ENCODE measurements around the gene DPPA5.
"Not testable (repeated sequence)": the region's sequence is repeated elsewhere in the genome, so short reads cannot be mapped to it uniquely, and the experiment has no call there.

The DPPA5 gene

DNA sequence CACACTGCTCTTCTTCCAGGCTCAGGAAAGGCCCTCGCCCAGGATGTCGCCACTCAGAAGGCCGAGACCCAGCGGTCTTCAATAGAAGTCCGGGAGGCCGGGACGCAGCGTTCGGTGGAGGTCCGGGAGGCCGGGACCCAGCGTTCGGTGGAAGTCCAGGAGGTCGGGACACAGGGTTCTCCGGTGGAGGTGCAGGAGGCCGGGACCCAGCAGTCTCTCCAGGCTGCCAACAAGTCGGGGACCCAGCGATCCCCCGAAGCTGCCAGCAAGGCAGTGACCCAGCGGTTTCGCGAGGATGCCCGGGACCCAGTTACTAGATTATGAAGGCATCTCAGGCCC, 9.4 kb upstream of the DPPA5 start:
- DNase-seq: no peak

DNA sequence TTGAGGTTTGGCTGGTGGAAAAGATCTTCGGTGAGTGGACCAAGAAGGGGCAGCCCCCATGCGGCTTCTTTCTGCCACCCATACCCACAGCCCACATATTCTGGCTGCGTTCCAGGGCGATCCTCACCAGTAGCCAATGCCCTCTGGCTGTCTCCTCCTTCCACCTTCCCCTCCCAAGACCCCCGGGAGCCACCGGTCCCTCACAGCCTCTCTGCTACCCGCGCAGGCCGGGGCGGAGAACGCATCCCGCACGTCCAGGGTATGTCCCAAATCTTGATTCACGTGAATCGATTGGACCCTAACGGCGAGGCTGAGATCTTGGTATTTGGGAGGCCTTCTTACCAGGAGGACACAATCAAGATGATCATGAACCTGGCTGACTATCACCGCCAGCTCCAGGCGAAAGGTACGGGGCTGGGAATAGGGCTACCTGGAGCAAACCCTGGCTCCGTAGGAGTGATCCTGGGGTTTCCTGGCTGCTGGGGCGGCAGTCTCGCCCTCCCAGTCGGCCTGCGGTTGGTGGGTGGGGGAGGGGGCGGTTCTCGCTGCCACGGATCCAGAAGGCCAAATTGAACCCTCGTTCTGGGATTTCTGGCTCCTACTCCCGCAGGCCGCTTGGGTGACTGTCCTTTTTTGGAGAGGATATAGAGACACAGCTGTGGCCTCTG, 8.9 kb upstream of the DPPA5 start:
- no peak for DNase-seq

DNA sequence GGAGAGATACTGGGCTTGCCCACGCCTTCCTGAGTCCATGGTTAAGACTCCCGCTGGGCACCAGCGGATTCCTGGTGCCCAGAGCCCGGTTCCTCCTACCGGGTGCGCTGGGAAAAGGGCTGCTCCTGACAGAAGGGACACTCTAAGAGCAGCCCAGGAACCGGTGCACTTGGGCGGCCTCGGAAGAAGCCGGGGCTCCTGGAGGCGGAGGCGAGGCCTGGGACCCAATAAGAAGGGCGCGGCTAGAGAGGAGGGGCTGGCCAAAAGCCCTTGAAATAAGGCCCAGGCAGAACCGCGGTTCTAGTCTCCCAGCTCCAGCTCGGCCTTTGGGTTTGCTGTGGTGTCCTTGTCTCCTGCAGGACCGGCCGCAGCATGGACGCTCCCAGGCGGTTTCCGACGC, 8.3 kb upstream of the DPPA5 start, which contains the start of gene KHDC3L:
KHDC3L (plus strand) TSS at position 301 of the 400 bp plus-strand sequence; CDS start at position 373, 72 bp downstream.
- DNase-seq: no peak

DNA sequence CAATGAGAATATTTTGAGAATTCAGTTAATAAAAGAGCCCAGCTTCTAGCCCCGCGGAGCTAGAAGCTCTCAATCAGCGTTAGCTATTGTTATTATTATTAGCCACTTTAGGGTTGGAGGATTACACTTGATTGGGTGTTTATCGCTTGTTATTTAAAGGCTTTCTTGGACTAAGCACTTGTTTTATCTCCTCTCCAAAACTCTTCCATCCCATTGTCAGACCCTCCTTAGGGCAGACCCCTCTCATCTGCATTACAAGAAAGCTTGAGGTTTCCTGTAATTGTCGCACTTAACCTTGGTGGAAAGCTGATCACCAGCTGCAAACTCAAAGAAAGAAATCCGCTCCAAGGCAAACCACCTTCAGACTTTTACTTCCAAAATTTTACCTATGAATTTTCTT, 4.8 kb downstream of the DPPA5 start:
- DNase-seq: no peak

DNA sequence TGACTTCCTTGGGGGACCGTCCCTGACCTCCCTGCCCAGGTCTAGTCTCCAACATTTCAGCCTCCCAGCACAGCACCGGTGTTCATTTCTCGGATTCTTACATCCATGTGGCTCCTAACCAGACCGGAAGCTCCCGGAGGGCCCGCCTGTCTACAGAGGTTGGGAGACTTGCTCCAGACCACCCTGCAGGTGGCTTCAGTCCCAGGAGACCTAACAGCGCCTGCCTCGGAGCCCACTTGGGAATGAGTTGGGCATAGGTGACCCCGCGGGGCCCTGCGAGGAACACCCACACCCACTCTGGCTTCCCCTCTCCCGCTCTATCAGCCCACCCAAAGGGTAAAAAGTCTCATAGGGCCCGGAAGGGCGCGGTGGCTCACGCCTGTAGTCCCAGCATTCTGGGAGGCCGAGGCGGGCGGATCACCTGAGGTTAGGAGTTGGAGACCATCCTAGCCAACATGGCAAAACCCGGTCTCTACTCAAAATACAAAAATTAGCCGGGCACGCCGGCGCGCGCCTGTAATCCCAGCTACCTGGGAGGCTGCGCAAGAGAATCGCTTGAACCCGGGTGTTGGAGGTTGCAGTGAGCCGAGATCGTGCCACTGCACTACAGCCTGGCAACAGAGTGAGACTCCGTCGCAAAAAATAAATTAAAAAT, 5.4 kb downstream of the DPPA5 start:
- DNase-seq: no peak

DNA sequence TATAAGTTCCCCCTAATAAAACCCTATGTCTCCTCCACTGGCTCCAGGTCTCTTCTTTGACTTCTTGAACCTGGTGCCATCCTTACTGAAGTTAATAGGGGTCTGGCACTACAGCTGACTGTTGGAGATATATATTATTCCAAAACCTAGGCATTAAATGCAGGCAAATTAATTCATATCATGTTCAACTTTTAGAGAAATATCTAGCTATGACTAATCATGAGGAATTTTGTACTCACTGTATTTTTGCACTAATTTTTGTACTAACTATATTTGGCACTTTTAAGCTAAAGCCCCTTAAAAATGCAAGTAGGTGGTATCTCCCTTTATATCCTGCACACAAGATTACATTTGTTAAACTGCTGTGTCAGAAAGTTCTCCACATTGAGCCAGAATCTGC, 10.9 kb downstream of the DPPA5 start:
- DNase-seq: no peak

DNA sequence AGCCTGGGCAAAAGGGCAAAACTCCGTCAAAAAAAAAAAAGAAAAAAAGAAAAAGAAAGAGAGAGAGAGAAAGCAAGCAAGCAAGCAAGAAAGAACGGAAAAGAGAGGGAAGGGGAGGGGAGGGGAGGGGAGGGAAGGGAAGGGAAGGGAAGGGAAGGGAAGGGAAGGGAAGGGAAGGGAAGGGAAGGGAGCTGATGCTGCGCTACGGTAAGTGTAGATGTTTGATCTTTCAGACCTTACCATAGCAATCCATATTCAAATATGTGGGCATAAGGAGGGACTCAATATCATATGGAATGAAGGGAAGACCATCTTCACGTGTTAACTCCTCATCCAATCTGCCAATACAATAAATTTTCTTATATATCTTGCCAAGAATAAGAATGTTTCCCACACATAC, 11.9 kb downstream of the DPPA5 start:
- no peak for DNase-seq

DNA sequence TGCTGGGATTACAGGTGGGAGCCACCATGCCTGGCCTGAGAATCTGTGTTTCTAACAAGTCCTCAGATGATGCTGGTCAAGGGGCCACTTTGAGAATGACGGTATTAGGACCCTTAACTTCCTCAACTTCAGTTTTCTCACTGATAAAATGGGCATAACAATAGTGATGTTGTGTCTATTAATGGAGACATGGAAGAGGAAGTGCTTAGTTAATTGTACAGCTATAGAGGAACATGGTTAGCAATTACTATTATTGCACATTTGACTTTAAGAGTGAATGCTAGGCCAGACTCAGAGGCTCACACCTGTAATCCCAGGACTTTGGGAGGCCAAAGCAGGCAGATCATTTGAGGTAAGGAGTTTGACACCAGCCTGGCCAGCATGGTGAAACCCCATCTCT, 12.7 kb downstream of the DPPA5 start:
- no peak for DNase-seq

DNA sequence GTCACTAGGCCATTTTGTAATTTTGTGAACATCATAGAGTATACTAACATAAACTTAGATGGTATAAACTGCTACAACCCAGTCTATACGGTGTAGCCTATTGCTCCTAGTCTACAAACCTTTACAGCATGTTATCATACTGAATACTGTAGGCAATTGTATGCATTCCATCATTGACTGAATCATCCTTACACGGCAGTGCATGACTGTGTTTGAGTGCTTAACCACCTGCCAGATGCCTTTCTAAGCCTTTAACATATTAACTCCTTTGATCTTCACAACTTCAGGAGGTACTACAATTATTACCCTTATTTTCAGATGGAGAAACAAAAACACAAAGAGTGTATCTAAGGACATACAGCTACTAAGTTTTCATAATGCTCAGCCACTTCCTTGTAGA, 14.0 kb downstream of the DPPA5 start:
- no peak for DNase-seq

DNA sequence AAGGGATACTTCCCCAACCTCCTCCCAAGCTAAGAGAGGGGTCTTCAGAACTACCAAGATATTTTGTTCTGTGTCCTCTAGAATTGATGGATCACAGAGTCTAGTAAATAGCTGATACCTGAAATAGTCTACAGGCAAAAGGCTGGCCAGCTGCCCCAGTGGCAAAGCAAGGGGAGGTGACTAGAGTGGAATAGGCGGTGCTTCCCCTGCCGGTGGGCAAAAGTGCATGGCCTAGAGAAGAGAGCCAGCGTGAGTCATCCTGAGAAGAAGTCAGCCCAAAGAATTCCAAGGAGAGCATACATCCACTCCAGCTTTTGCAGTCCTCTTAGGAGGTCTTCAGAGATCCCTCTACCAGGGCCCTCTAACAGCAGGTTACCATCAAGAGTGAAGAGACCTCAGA, 14.7 kb downstream of the DPPA5 start:
- DNase-seq: no peak

DNA sequence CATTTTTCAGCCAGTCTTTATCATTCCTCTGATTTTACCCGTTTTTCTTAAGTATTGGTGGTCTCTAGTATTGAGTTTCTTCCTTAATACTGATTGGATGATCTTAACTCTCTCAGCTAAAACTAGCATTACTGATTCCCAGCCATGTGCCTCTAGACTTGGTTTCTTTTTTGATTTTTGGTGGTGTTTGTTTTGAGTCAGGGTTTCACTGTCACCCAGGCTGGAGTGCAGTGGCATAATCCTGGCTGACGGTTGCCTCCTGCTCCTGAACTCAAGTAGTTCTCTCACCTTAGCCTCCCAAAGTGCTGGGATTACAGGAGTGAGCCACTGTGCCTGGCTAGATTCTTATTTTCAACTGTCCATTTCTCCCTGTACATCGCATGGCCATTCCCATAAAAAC, 24.9 kb downstream of the DPPA5 start:
- DNase-seq: no peak

DNA sequence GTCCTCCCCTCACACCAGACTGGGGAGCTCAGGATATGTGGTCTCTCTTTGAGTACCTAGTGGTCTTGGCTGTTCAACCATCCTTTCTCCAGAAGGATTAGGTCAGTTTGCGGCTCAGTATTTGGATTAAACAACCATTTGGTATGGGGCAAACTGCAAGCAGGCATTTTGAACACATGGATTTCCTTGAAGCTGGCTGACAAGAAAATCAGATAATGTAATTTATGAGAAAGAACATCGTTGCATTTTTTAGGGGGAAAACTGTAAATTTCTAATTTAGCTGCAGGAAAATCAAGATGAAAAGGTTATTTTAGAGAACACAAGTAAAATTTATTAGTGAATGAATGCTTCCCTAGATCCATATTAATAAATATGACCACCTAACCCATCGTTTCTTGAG, 25.3 kb downstream of the DPPA5 start:
- no peak for DNase-seq

DNA sequence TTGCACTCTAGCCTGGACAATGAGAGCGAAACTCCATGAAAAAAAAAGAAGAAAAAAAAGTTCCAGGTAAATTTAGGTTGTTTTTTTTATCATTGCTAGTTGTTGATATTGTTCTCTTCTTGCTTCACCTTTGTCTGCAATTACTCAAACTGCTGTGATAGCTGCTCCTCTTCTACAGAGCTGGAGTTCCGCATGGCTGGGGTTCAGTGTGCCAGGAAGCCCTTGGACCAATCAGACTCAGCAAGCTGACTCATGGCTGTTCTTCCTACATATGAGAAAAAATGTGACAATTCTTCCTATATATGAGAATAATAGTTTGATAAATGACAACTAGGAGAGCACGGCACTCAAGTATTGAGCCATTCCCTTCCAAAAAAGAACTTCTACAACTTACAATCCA, 28.4 kb downstream of the DPPA5 start:
- DNase-seq: no peak

DNA sequence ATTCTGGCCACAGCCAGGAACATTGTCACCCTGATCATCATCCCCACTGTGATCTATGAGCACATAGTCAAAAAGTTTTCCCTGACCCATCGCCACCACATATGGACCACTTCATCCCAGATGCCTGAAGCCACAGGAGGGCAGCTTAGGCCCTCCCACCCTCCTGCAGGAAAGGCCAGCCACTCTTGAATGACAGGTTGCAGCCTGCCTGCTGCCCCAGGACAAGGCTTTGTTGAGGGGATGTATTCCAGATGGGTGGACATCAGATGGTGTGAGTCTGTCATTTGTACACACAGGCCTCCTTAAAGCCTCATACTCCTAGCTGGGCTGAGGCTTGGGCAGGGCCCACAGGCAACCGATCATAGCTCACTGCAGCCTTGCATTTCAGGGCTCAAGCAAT, 30.8 kb downstream of the DPPA5 start:
- no peak for DNase-seq

DNA sequence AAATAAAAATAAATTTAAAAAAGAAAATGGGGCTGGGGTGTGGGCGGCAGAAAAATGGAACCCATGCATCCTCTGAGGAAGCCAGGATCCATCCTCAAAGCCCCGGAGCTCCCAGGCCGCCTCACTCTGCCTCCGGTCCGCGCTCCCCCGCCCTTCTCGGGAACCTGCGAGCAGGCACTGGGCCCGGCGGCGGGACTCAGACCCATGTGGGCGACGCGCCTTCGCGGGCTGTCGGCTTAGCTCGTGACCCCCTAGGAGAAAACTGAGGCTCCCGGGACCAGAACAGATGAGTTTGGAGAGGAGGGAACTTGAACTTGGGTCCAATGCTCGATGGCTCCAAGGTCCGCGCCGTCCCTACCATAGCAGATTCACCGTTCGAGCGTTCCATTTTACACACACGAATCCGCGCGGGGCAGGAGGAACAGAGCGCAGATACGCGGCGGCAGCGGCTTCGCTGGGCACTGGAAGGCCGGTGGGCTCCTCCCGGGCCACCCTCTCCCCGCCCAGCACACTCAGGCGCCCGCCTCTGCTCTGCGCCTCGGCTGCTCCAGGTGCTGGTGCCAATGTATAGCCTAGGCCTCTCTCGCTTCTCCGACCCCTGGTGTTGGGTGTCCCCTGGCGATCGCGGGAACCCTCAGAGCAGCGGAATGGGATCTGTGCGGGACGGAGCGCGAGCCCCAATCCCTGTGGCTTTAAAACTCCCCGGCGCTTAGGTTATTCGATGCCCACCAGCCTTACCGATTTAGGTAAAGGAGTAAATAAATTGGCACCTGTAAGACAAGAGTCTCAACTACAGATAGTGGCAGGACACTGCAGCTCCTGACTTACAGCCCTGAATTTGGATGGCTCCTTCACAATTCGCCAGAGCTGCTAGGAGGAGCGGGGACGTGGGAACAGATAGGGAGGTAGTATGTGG, 39.2 kb downstream of the DPPA5 start:
- no peak for DNase-seq

DNA sequence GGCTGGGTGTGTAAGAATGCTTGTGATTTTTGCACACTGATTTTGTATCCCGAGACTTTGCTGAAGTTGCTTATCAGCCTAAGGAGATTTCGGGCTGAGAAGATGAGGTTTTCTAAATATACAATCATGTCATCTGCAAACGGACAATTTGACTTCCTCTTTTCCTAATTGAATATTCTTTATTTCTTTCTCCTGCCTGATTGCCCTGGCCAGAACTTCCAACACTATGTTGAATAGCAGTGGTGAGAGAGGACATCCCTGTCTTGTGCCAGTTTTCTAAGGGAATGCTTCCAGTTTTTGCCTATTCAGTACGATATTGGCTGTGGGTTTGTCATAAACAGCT, 43.6 kb downstream of the DPPA5 start:
- not testable (repeated sequence) for DNase-seq

DNA sequence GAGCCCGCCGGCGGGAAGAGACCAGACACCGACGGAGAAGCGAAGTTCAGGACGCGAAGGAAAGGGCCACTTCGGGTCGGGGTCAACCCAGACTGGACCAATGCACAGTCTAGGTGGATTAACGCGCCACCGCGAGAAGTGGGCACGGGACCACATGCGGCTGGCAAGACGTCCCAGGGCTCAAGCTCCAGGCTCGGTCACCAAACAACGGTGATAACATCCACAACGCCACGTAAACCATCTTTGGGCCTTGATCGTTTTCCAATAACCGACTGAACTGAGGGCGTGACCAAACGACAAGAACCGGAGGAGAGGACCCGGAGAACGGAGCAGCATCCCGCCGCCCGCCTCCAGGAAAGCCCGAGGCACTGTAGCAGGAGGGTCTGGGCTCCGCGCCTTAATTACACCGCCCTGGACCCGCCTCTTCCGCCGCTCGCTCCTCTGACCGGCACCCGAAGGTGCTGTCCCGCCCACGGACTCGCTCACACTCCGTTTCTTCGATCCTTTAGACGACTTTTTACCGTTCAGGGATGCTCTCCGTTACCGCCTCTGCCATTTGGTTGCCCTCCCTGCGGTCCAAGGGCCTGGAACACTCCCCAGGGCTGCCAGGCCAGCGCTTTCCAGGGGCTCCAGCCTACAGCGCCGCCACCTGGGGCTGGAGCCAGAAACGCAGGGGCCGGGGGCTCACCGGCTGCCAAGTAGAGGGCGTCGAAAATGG, 44.1 kb downstream of the DPPA5 start:
- DNase-seq: peak; percentile 11 to 21

DNA sequence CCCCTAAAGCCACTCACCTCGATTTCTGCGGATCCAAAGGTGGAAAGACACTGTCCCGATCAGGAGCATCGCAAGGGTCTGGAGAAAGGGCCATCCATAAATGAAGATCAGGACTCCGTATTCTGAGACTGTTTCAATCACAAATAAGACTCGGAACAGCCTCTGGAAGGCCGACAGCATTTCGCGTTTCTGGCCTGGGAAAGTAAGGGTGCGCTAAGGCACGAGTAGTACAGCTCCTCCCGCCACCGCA, 44.6 kb downstream of the DPPA5 start:
- DNase-seq: no peak

DNA sequence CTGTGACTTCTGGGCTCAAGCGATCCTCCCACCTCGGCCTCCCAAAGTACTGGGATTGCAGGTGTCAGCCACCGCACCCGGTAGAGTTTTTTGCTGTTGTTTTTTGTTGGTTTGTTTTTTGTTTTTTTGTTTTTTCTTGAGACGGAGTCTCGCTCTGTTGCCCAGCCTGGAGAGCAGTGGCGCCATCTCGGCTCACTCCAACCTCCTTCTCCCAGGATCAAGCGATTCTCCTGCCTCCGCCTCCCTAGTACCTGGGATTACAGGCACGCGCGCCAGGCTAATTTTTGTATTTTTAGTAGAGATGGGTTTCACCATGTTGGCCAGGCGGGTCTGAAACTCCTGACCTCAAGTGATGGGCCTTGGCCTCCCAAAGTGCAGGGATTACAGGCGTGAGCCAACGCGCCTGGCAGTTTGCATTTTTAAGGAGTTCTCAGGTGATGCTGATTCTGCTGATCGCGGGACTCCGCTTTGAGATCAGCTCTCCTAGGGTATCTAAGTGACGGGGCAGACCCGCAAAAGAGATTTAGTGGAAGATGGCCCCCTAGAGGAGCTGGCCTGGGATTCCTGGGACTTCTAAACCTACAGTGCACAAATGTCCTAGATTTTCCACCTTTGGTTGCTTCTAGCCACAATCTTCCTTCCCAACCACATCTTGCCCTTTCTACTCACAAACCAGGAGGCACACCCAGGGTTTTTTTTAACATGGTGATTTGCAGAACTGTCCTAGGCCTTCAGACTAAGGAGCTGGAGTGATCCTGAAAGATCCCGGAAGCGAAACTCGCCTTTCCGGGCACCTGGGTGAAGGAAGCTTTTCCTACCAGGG, 45.2 kb downstream of the DPPA5 start:
- no peak for DNase-seq

DNA sequence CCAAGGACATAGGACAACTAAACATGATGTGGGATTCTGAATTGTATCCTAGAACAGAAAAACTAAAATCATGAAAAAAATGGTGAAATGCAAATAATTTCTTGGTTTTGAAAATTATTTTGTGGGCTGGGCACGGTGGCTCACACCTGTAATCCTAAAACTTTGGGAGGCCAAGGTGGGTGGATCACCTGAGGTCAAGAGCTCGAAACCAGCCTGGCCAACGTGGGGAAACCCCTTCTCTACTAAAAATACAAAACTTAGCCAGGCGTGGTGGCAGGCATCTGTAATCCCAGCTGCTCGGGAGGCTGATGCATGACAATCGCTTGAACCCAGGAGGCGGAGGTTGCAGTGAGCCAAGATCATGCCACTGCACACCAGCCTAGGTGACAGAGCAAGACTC, 50.3 kb downstream of the DPPA5 start:
- not testable (repeated sequence) for DNase-seq
